Left lobe of liver (tissue), 2 donors: ENCODE results near the gene TADA2B. TPM values are rescaled to one million over a fixed set of nuclear protein-coding genes. Genes with fewer than 3 reads are reported as not detected.
"Not testable (repeated sequence)": the region's sequence is repeated elsewhere in the genome, so short reads cannot be mapped to it uniquely, and the experiment has no call there.

Experiments used
- ATAC-seq: fragments of 200-7000 bp; cut with Tn5 transposase; one replicate; pipeline ENCODE4 v1.9.1; 2020; ENCODE audit warnings: mild to moderate bottlenecking, moderate library complexity
- DNase-seq: peaks from one replicate; pipeline ENCODE4 v3.0.0-alpha.2; 2020; ENCODE audit warnings: low spot score
- total RNA-seq: library from RNA; stranded (reverse); gene quantifications from one replicate; pipeline ENCODE4 v1.2.1, GENCODE V29; 2021
- donor health status: DM: no; HTN: no; CAD: no; lungs with moderate emphysema.
- donor health status: DM: no; HTN: yes; CAD: no.

Gene TADA2B
- total RNA-seq, 1 donor from 2014 or later, result 18.6 TPM

DNA sequence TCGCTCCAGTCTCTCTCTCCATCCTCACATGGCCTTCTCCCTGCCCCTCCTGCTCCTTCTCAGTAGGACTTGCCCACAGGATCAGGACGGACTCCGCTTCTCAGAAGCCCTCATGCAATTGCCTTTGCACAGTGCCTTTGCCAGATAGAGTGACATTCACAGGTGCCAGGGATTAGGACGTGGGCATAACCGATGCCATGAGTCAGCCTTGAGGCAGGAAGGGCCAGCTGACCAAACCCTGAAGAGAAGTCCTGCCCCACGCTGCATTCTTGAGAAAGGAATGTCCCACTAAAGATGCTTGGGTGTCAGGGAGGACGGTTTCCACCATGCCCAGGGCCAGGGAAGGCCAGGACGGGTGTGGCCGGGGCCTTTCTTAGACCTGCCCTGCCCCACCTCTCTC lies 31.3 kb downstream of the TADA2B start:
- no peak for ATAC-seq
- no peak for DNase-seq

DNA sequence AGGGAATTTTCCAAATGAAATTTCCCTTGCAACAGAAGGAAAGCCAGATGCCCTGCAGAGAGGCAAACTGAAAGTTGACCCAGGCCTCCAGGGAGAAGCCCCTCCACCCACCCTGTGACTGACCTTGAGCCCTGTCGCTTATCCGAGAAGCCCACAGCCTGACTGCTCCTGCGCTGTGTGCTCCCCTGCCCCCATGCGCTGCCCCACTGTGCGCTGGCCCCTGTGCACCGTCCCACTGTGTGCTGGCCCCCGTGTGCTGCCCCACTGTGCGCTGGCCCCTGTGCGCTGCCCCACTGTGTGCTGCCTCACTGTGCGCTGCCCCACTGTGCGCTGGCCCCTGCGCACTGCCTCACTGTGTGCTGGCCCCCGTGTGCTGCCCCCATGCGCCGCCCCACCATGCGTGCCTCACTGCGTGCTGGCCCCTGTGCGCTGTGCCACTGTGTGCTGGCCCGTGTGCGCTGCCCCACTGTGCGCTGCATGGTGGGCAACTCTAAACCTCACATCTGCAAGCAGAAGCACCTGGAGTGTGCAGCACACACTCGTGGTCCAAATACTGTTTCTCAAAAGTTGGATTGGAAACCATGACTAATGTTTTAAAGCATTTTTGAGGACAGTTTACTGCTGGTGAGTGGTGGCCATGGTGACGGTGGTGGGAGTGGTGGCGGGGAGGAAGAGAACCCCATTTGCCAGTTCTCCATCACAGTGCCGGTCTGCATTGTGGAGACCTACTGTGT lies 33.0 kb downstream of the TADA2B start:
- ATAC-seq (no peak), DNase-seq (no peak)

DNA sequence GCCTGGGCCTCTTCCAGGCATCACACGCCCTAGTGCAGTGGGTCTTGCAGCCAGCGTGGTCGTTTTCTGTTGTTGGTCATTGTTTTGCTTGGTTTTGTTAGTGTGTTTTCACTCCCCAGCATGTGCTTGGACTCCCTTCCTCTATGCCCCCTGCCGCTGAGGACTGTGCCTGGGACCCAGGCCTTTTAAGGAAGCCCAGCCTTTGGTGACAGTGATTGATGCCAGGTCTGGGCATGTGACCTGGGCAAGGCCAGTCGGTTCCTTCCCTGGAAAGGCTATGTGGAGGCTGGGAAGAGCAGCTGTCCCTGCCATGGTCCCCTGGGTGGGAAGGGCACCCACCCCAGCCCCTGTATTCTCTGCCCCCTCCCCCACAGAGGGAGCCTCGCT lies 33.5 kb downstream of the TADA2B start:
- no peak for ATAC-seq

DNA sequence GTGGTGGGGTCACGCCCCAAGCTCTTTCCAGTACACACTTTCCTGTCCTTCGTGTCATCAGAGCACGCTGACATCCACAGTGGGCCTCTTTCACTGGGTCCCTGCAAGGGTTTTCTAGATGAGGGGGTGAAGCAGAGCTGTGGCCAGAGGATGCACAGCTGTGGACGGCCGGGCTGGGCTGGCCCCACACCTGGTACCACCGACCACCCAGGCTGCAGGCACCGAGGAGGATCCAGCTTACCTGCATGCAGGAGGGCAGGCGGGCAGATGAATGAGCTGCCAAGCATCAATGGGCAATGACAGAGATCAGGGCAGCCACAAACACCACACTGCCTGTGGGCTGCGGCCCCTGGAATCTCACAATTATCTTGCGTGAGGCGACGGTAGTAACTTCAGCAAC lies 34.2 kb downstream of the TADA2B start:
- DNase-seq (no peak), ATAC-seq (no peak)

More for the DNA sequence above, 33.5 kb downstream of the TADA2B start:
- no peak for DNase-seq

DNA sequence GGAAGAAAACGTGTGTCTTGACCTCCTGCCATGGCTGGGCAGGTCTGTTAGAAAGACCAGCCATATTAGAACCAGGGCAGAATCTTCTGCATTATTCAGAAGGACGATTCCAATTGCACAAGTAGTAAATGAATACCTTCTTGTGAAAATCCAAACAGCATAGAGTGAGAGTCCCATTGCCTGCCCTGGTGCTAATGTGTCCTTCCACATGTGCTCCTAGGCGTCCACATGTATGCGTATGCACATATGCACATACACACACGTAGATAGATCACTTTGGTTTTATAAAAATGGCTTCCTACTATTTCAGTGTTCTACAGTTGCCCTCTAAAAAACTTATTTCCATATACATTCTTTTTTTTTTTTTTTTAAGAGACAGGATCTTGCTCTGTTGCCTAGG lies 34.9 kb downstream of the TADA2B start:
- DNase-seq (no peak), ATAC-seq (no peak)

DNA sequence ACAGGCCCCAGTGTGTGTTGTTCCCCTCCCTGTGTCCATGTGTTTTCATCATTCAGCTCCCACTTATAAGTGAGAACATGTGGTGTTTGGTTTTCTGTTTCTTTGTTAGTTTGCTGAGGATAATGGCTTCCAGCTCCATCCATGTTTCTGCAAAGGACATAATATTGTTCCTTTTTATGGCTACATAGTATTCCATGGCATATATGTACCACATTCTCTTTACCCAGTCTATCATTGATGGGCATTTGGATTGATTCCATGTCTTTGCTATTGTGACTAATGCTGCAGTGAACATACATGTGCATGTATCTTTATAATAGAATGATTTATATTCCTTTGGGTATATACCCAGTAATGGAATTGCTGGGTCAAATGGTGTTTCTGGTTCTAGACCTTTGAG lies 36.3 kb downstream of the TADA2B start:
- not testable (repeated sequence) for ATAC-seq, DNase-seq

DNA sequence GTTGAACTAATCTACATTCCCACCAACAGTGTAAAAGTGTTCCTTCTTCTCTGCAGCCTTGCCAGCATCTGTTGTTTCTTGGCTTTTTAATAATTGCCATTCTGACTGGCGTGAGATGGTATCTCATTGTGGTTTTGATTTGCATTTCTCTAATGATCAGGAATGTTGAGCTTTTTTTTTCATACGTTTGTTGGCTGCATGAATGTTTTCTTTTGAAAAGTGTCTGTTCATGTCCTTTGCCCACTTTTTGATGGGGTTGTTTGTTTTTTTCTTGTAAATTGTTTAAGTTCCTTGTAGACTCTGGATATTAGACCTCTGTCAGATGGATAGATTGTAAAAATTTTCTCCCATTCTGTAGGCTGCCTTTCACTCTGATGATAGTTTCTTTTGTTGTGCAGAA lies 36.7 kb downstream of the TADA2B start:
- ATAC-seq, DNase-seq: not testable (repeated sequence)

DNA sequence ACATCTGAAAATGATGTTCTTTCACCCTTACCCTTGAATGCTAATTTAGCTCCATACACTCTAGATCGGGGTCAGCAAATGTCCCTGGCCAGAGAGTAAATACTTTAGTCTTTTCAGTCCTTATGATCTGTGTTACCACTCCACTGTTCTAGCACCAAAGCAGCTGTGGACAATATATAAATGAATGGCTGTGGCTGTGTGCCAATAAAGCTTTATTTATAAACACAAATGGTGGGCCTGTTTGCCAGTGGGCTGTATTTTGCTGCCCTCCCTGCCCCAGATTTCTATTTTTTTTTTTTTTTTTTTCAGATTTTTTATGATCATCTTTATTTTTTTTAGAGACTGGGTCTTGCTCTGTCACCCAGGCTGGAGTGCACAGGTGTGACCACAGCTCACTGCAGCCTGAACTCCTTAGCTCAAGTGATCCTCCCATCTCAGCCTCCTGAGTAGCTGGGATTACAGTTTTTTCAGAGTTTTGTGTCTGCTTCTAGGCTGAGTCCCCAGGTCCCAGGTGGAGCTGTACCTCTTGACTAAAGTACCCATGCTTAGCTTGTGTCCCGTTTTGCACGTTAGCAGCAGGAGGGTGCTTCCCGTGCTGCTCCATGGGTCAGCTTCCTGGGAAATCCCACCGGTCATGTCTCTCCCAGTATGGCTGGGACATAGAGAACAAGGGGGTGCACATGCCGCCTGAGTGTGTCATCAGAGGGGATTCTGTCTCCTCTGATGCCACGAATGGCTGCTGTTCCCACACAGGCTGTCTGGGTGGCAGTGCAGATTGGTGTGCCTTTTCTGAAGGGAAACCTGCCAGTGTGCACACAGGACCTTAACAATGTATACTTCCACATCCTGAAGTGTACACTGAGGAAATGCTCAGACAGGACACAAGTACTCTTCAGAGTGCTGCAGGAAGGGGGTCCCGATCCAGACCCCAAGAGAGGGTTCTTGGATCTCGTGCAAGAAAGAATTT lies 40.7 kb downstream of the TADA2B start:
- ATAC-seq (peak; percentile 72), DNase-seq (no peak)

DNA sequence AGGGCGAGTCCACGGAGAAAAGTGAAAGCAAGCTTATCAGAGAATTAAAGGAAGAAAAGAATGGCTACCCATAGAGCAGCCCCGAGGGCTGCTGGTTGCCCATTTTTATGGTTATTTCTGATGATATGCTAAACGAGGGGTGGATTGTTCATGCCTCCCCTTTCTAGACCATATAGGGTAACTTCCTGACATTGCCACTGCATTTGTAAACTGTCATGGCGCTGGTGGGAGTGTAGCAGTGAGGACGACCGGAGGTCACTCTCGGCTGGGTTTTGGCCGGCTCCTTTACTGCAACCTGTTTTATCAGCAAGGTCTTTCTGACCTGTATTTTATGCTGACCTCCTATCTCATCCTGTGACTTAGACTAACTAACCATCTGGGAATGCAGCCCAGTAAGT lies 41.4 kb downstream of the TADA2B start:
- ATAC-seq (peak; percentile 75), DNase-seq (peak; percentile 72)

DNA sequence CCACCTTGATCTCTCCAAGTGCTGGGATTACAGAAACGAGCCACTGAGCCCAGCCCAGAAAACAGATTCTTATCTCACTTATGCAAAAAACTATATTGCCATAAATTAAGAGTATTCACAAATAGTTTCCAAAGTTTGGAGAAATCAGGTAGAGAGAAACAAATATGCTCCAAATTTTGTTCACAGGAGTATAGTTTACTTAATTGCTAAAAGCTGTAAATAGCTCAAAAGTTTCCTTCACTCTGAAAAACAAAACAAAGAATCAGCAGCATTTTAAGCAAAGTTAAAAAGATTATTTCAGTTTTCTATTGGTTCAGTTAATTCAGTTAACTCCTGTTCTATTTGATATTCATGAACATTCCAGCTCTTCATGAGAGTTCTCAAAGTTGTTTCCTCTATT lies 43.2 kb downstream of the TADA2B start:
- DNase-seq, result no peak
- no peak for ATAC-seq

DNA sequence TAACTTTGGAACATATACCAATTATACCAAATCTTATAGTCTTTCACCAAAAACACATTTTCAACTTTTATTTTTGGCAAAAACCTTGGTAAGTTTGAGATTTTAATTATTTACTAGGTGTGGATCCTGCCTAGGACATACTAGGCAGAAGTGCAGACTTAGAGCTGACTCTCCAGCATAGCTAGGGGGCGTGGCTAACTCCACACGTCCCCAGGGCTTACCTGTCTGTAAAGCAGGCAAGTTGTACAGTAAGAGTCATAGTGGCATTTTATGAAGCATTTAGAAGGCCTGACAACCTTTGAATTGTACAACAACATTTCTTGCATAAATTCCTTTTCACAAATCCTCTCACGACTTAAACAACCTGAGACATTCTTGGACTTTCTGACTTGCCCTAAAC lies 43.9 kb downstream of the TADA2B start:
- ATAC-seq, result no peak
- no peak for DNase-seq

DNA sequence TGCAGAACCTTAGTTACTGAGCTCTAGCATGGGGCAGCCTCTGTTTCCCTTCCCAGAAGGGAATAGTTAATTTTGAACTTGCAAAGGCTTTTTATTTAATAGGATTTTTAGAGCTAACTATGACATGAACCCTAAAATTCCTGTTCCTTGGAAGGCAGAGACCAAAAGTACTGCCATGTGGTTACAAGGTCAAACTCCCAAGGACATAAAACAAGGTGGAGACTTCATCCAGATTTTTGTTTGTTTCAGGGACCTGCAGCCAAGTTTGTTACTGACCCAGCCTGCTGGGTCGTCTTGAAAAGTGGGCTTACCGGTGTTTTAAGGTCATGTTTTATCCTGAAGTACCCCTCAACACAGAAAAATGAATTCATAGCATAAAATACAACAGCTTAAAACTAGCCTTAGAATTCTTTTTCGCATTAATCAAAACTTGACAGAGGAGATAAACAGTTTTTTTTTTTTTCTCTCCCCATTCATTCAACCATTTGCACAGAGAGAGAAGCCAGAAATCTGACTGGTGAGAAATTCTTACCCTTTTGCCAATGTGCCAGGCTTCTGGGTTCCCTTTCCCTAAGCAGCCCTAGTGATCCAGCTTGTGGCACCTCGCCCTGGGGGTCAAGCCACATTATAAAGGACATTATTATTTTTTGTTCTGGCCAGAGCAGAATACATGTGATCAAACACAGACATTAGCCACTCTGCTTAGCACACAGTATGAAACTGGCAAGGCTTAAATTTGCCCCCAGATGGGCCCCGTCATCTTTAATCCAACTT lies 46.2 kb downstream of the TADA2B start:
- ATAC-seq (no peak), DNase-seq (no peak)

DNA sequence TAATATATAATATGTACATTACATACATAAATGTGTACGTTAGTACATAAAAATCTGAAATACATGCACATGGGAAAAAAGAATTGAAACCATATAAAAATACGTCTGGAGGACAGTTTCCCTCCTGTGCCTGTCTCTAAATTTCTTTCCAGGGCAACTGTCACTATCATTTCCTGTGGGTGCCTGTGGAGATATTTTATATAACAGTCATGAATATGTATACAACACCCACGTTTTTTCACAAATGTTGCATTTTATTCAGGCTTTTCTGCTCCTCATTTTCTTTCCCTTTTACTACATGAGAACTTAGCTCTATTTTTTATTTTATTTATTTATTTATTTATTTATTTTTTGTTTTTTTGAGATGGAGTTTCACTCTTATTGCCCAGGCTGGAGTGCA lies 48.9 kb downstream of the TADA2B start:
- no peak for ATAC-seq
- DNase-seq, result no peak

DNA sequence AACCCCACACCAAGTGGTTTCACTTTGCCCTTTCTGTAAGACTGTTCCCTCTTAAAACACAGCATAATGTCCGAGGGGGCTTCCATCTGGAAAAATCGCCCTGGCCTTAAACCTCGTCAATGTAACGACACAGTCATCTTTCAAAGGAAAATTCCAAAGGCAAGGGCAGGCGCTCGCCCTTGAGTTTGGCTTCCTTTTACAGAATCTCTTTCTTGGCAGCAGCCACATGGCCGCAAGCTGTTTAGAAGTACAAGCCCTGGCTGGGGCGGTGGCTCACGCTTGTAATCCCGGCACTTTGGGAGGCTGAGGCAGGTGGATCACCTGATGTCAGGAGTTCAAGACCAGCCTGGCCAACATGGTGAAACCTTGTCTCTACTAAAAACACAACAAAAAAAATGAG lies 51.7 kb downstream of the TADA2B start:
- DNase-seq (no peak), ATAC-seq (no peak)

DNA sequence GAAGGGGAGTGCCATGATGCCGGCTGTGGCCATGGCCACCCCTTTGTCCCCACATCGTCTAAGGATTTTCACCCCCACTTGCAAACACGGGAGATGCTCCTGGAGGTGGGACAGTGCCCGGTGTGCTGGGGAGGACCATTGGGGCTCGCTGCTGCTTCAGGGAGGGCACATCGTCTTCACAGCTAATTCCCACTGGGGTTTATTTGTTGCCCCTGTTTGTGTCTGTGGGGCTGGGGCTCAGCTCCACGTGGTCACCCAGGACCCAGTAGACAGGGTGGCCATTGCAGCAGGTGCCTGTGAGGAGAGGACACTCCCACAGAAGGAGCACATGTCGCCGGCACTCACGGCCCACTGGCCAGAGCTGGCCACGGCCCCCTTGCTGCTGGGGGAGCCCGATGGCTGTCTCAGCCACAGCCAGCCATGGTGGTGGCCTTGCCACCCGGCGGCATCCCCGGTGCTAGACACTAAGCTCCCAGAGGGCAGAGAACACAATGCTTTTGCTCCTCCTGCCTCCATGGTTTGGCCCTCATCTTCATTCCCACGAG lies 52.5 kb downstream of the TADA2B start:
- no peak for DNase-seq
- no peak for ATAC-seq

DNA sequence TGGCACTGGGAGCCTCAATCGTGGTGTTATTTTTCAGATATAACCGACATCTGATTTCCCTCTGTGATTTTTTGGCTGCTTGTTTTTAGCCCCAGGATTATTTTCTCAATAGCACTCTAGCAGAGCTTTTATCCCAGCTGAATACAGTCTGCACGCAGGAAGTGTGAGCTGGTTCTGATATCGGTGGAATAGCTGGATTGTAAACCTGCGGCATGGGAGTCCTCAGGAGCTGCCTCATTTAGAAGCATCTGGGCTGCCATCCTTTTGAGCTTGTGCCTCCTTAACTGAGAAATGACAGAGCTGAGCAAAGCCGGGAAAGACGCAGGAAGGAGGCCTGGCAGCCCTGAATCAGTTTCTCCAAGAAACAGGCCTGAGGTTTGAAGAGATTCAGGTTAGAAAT lies 53.1 kb downstream of the TADA2B start:
- no peak for DNase-seq
- ATAC-seq, result no peak

DNA sequence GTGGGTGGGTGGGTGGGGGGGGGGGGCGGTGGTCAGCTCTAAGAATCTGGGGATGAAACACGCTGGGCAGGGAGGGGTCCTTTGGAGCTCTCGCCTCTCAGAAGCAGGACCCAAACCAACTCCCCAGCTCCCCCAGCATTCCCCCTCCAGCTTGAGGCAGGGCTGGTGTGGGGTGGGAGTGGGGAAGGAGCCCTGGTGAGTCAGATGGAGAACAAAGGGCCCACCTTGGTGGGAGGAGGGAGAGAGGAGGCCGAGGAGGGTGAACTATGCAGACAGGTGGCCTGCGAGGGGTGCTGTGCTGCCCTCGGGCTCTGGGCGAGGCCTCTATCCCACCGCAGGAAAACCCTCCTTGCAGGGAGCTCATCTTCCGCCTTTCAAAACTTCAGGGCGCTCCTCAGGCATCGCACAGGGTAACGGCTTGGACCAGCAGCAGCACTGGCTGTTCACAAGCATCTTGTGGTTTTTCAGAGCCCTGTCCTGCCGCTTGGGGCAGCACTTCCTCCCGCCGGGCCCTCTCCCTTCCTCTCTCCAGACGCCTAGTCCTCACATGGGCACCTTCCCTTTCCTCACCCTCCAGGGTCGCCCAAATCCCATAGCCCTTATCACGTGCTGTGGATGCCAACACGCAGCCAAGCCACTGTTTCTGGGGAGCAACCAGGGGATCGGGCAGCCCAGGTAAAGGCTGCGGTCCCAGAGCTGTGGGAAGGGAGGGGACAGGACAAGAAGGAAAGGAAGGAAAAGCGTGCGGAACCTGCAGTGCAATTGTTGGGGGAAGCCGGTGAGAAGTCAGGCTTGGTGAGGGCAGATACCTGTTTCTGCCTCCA lies 58.7 kb downstream of the TADA2B start:
- DNase-seq, result peak; percentile 70

DNA sequence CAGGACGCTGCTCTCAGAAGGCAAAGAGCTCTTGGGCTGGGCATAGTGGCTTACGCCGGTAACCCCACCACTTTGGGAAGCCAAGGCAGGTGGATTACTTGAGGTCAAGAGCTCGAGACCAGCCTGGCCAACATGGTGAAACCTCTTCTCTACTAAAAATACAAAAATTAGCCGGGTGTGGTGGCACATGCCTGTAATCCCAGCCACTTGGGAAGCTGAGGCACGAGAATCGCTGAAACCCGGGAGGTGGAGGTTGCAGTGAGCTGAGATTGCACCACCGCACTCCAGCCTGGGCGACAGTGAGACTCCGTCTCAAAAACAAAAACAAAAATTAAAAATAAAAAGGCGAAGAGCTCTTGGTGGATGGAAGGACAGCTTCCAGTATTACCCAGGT lies 59.3 kb downstream of the TADA2B start:
- not testable (repeated sequence) for DNase-seq
- ATAC-seq, result peak; percentile 9

More for the DNA sequence above, 58.7 kb downstream of the TADA2B start:
- ATAC-seq, result peak; percentile 71

DNA sequence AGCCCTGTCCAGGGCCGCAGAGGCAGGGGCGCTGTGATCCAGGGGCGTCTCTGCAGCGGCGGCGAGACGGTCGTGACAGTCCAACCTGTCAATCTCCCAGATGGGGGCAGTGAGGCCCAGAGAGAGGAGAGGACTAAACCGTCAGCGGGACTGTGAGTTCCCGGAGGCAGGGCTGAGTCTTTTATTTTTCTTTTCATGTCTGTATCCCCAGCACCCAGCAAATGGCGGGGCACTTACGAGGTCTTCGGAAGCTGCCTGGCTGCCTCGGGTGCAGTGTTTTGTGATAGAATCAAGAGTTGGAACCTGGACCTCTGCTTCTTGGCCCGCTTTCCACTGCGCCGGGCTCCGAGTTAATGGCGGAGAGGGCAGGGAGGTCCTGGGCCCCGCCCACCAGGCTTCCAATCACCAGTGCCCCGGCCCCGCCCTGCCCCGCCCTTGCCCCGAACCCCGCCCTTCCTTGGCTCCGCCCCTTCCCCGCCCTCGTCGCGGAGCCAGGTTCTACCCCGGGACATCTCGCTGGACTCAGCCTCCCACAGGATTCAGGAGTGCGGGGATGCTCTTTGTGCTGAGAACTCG lies 59.9 kb downstream of the TADA2B start:
- peak; percentile 88 for ATAC-seq
- peak; percentile 92 for DNase-seq
